ENCODE data around the gene BEST1. TPM values are rescaled to one million over a fixed set of nuclear protein-coding genes. Genes with fewer than 3 reads are reported as not detected.

BEST1 gene
- total RNA-seq, 1 experiment from 2014 or later, result 0.13 TPM

DNA sequence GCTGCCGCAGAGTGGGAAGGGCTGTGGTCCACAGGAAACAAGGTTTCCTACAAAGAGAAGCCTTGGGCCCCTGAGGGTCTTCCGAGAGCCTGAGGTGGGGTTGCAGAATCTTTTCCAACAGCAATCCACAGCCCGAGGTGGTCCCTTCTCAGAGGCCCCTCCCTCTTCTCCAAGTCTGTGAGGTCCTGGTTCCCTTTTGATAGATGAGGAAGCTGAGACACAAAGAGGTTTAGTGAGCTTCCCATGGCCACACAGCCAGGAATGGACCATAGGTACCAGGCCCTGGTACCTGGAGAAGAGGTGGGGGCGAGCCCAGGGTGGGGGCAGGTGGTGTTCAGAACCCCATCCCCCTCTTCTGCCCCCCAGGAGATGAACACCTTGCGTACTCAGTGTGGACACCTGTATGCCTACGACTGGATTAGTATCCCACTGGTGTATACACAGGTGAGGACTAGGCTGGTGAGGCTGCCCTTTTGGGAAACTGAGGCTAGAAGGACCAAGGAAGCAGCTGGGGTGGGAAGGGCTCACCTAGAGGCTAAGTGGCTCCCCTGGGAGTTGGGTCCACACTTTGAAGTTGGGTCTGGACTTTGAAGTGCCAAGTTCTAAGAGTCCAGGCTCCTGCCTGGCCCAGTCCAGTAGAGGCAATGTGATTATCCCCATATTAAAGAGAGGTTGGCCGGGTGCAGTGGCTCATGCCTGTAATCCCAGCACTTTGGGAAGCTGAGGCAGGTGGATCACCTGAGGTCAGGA, 7.0 kb downstream of the BEST1 start:
- DNase-seq (ENCODE audit: low read depth, low spot score), result no peak
- in situ Hi-C loops (cut with HindIII; ENCODE audit: low pct_unique_long_range_greater_than_20kb, low sequenced_read_pairs), result no loop called here
- no peak for ATAC-seq
- H3K4me1 ChIP-seq (ENCODE audit: control insufficient read depth, insufficient read depth, low read length), result peaks cover 4% of the 10 kb centered on the region; the same call in 1 of the 2 replicates
- intact Hi-C loops (cut with micrococcal nuclease; ENCODE audit: unreplicated experiment), result no loop called here
- TF ChIP-seq, protein P1, sequence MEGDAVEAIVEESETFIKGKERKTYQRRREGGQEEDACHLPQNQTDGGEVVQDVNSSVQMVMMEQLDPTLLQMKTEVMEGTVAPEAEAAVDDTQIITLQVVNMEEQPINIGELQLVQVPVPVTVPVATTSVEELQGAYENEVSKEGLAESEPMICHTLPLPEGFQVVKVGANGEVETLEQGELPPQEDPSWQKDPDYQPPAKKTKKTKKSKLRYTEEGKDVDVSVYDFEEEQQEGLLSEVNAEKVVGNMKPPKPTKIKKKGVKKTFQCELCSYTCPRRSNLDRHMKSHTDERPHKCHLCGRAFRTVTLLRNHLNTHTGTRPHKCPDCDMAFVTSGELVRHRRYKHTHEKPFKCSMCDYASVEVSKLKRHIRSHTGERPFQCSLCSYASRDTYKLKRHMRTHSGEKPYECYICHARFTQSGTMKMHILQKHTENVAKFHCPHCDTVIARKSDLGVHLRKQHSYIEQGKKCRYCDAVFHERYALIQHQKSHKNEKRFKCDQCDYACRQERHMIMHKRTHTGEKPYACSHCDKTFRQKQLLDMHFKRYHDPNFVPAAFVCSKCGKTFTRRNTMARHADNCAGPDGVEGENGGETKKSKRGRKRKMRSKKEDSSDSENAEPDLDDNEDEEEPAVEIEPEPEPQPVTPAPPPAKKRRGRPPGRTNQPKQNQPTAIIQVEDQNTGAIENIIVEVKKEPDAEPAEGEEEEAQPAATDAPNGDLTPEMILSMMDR (IDR thresholded peaks at IDR 0.05), result no peak
- no peak for TF ChIP-seq TCF7L2 (IDR thresholded peaks at IDR 0.05; ENCODE audit: low read depth, low read length)
- no peak for TF ChIP-seq POLR2AphosphoS5 (IDR thresholded peaks at IDR 0.05; ENCODE audit: low read depth, low read length)
- TF ChIP-seq SIN3A (IDR thresholded peaks at IDR 0.05; ENCODE audit: borderline replicate concordance, insufficient read depth, low read depth, low read length), result no peak
- TF ChIP-seq, protein P2, sequence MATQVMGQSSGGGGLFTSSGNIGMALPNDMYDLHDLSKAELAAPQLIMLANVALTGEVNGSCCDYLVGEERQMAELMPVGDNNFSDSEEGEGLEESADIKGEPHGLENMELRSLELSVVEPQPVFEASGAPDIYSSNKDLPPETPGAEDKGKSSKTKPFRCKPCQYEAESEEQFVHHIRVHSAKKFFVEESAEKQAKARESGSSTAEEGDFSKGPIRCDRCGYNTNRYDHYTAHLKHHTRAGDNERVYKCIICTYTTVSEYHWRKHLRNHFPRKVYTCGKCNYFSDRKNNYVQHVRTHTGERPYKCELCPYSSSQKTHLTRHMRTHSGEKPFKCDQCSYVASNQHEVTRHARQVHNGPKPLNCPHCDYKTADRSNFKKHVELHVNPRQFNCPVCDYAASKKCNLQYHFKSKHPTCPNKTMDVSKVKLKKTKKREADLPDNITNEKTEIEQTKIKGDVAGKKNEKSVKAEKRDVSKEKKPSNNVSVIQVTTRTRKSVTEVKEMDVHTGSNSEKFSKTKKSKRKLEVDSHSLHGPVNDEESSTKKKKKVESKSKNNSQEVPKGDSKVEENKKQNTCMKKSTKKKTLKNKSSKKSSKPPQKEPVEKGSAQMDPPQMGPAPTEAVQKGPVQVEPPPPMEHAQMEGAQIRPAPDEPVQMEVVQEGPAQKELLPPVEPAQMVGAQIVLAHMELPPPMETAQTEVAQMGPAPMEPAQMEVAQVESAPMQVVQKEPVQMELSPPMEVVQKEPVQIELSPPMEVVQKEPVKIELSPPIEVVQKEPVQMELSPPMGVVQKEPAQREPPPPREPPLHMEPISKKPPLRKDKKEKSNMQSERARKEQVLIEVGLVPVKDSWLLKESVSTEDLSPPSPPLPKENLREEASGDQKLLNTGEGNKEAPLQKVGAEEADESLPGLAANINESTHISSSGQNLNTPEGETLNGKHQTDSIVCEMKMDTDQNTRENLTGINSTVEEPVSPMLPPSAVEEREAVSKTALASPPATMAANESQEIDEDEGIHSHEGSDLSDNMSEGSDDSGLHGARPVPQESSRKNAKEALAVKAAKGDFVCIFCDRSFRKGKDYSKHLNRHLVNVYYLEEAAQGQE (IDR thresholded peaks at IDR 0.05; ENCODE audit: insufficient read depth in 1 of 2, low read depth in 2 of 2, low read length in 1 of 2), result no peak
- ChIA-PET POLR2A (no interaction called here), CTCF (interaction anchor here (1.0 kb wide), 1 partner anchor 125 kb away, joined by 3 read pairs; no protein-coding TSS in a partner anchor)
- H3K9me3 ChIP-seq (ENCODE audit: control insufficient read depth, insufficient read depth, low read depth, low read length), result no peaks in the 10 kb centered on the region
- H3K36me3 ChIP-seq (ENCODE audit: control insufficient read depth, insufficient read depth, low read length), result no peaks in the 10 kb centered on the region
- no TSS peak for BruUV-seq (replicated peaks)
- no peak overlapping the region for H3K4me3 ChIP-seq (ENCODE audit: low read depth in 2 of 2, low read length in 2 of 2)
- H3K27me3 ChIP-seq (ENCODE audit: control insufficient read depth, insufficient read depth, low read length), result no peaks in the 10 kb centered on the region
- H3K27ac ChIP-seq (ENCODE audit: low read length), result no peak overlapping the region

DNA sequence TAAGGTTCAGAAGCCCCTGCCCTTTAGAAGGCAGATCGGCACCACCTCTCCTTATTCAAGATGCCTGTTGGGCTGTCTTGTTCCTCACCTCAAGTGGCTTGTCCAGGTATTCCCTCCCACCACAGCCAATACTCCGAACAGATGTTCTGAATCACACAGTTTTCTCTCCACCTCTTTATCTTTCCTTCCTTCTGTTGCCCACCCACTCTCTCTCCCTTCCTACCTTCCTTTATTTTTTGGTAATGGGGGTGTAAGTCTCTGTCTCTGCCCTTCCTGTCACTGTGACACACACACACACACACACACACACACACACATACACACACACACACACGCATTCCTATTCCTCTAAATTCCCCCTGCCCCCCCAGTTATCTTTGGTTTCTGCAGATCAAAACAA, 8.4 kb downstream of the BEST1 start:
- no peaks in the 10 kb centered on the region for H3K27me3 ChIP-seq (ENCODE audit: control insufficient read depth, insufficient read depth, low read length)

More for the DNA sequence above, 8.4 kb downstream of the BEST1 start:
- Histone ChIP-seq H3K36me3 (ENCODE audit: control insufficient read depth, insufficient read depth, low read length) (peaks cover 1% of the 10 kb centered on the region; the same call in 1 of the 2 replicates), H3K4me1 (ENCODE audit: control insufficient read depth, insufficient read depth, low read length) (peaks cover 13% of the 10 kb centered on the region), H3K4me3 (ENCODE audit: low read depth in 2 of 2, low read length in 2 of 2) (no peak overlapping the region), H3K27ac (ENCODE audit: low read length) (no peak overlapping the region), H3K9me3 (ENCODE audit: control insufficient read depth, insufficient read depth, low read depth, low read length) (no peaks in the 10 kb centered on the region)
- TF ChIP-seq SIN3A (IDR thresholded peaks at IDR 0.05; ENCODE audit: borderline replicate concordance, insufficient read depth, low read depth, low read length) (no peak), POLR2AphosphoS5 (IDR thresholded peaks at IDR 0.05; ENCODE audit: low read depth, low read length) (no peak), TCF7L2 (IDR thresholded peaks at IDR 0.05; ENCODE audit: low read depth, low read length) (no peak)
- TF ChIP-seq, protein P1 (IDR thresholded peaks at IDR 0.05), result no peak
- TF ChIP-seq, protein P2 (IDR thresholded peaks at IDR 0.05; ENCODE audit: insufficient read depth in 1 of 2, low read depth in 2 of 2, low read length in 1 of 2), result no peak
- DNase-seq (ENCODE audit: low read depth, low spot score), result no peak
- ChIA-PET POLR2A (interaction anchor here (0.6 kb wide), 1 partner anchor 11 kb away, joined by 5 read pairs; no protein-coding TSS in a partner anchor), CTCF (no interaction called here)
- in situ Hi-C loops (cut with HindIII; ENCODE audit: low pct_unique_long_range_greater_than_20kb, low sequenced_read_pairs), result no loop called here
- BruUV-seq (replicated peaks), result no TSS peak
- no peak for ATAC-seq
- intact Hi-C loops (cut with micrococcal nuclease; ENCODE audit: unreplicated experiment), result no loop called here
